Esophagus mucosa (tissue), 1 donor: ENCODE results near the gene TENM4. TPM values are rescaled to one million over a fixed set of nuclear protein-coding genes. Genes with fewer than 3 reads are reported as not detected.
"Not testable (repeated sequence)": the region's sequence is repeated elsewhere in the genome, so short reads cannot be mapped to it uniquely, and the experiment has no call there.

ENCODE experiments used
- ATAC-seq: fragments of 200-7000 bp; cut with Tn5 transposase; one replicate; pipeline ENCODE4 v1.9.1; 2020
- total RNA-seq: library from RNA; stranded (reverse); gene quantifications from one replicate; pipeline ENCODE4 v1.2.4, GENCODE V29; 2023
- donor health status: DM: yes; HTN: yes; CAD: no.

The TENM4 gene
- total RNA-seq, 1 donor from 2014 or later = 21.8 TPM

- no peak for ATAC-seq
Observed at GRCh38 chr11:79201677-79202347, 239.0 kb downstream of the TENM4 start.

DNA sequence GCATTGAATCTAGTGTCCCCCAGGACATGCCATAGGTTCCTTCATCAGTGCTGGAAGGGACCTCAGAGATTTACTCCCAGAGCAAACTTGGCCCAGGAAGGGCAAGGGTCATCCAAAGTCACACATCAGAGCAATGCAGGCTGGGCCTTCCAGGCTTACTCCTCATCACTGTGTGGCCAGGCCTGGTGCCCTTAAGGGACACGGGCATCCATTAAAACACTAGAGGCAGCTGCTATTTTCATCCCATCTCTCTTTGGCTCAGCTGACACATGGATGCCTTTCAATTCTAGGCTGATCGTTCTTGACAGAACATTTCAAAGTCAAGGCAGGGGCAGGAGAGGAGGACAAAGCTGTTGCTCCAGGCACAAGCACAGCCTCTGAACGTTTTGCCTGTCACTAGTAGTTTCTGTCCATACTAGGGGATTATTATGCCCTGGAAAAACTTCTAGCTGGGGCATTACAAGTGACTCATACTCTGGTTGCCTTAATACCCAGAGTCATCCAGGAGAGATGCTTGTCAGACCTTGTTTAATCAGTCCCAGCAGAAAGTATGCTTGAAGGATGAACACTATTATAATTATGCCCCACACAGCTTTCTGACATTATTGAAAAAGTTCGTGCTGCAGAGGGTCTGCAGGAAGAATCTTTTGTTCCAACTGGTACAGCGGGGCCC lies 240.3 kb downstream of the TENM4 start:
- peak; percentile 35 for ATAC-seq

- no peak for ATAC-seq
Observed at GRCh38 chr11:79199729-79200354, 241.0 kb downstream of the TENM4 start.

- peak; percentile 49 for ATAC-seq
Observed at GRCh38 chr11:79198898-79199250, 242.0 kb downstream of the TENM4 start.

DNA sequence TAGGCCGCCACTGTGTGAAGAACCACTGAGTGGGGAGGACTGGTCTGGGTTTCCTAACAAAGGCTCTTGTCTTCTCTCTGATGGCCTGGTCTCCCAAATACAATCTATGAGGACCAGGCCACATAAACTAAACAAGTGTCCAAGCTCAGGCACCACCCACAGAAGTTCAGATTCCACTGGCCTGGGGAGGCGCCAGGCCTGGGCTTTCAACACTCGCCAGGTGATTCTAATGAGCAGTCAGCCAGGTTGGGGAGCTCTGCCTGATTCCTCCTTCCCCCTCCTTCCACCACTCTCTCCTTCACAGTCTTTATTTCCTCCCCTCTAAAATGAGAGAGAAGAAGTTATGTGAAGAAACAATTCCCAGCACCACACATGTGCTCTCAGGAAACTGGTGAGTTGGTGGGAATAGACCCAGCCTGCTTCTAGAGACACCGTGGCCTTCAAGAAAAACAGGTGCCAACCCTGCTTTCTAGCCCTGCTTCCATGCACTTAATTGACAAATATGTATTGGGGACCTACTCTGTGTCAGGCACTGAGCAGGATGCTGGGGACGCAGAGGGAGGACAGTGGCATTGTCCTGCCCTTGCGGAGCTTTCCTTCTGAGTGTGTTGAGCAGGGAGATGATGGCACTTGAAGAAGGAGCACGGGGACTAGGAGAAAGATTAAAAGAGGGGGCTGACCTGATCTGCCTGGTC lies 242.5 kb downstream of the TENM4 start:
- ATAC-seq = no peak

GRCh38 chr11:79196950-79197349 lies 243.9 kb downstream of the TENM4 start:
- ATAC-seq = peak; percentile 79

DNA sequence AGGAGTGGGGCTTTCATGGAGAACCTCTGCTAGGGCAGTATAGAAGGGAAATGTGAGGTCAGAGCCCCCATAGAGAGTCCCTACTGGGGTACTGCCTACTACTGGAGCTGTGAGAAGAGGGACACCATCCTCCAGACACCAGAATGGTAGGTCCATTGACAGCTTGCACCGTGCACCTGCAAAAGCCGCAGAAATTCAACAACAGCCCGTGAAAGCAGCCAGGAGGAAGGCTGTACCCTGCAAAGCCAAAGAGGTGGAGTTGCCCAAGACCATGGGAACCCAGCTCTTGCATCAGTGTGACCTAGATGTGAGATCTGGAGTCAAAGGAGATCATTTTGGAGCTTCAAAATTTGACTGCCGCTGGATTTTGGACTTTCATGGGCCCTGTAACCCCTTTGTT lies 245.6 kb downstream of the TENM4 start:
- no peak for ATAC-seq

DNA sequence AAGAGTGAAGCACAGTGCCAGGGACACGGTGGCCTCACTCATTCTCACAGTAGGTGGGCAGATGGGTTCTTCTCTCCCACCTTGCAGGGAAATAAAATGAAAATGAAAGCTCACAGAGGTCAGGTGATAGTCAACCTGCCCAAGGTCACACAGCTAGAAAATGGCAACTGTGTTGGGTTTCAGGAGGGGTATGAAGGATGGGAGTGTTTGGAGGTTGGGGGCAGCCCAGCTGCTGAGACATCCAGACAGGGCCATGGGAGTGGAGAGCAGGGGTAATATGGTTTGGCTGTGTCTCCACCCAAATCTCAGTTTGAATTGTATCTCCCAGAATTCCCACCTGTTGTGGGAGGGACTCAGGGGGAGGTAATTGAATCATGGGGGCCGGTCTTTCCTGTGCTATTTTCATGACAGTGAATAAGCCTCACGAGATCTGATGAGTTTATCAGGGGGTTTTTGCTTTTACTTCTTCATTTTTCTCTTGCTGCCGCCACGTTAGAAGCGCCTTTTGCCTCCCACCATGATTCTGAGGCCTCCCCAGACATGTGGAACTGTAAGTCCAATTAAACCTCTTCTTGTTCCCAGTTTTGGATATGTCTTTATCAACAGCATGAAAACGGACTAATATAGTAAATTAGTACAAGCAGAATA lies 247.0 kb downstream of the TENM4 start:
- ATAC-seq = no peak

- no peak for ATAC-seq
Observed at GRCh38 chr11:79192836-79193235, 248.0 kb downstream of the TENM4 start.

DNA sequence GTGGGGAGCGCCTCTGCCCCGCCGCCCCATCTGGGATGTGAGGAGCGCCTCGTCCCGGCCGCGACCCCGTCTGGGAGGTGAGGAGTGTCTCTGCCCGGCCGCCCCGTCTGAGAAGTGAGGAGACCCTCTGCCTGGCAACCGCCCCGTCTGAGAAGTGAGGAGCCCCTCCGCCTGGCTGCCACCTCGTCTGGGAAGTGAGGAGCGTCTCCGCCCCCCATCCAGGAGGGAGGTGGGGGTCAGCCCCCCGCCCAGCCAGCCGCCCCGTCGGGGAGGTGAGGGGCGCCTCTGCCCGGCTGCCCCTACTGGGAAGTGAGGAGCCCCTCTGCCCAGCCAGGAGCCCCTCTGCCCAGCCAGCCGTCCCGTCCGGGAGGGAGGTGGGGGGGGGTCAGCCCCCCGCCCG lies 249.1 kb downstream of the TENM4 start:
- ATAC-seq = not testable (repeated sequence)

DNA sequence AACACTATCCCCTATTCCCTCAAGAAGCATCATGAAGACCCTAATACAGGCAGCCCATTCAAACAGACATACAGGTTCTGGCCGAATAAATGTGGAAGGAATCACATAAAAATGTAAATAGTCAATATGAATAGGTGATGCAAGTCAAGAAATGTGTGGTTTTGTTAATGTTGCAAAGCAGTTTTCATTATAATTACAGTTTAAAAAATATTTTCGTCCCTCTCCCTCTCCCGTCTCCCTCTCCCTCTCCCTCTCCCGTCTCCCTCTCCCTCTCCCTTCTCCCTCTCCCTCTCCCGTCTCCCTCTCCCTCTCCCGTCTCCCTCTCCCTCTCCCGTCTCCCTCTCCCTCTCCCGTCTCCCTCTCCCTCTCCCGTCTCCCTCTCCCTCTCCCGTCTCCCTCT lies 250.3 kb downstream of the TENM4 start:
- not testable (repeated sequence) for ATAC-seq

DNA sequence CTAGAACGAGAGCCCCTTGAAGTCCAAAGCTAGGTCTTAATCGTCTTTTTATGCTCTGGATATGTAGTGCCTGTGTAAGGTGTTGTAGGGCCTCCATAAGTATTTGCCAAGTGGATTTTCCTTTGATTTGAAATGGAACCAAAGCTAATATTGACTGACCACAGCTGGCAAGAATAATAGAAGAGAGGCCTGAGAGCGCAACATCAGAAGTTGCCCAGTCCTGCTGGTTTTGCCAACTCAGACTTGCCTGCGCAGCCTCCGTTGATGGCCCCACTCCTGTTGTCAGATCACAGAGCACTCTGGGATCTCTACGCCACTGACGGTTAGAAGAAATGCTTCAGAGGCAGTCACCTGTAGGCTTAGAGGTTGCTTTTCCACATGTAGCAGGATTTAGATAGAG lies 251.2 kb downstream of the TENM4 start:
- ATAC-seq = no peak

DNA sequence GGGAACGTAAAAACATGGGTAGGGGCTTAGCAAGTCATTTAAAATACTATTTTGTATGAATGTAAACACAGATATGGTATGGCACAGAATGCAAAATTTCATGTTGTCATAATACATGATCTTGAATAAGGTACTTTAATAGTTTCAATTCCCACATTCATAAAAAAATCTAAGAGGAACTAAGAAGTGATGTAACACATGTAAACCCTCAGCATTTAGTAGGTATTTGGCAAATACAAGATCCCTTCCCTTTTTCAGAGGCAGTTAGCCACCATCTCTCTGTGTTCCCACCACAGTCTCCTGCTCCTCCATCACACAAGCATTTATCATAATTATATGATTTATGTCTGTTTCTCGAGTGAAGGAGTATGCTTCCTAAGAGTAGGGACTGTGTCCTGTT lies 251.8 kb downstream of the TENM4 start:
- no peak for ATAC-seq

- ATAC-seq = no peak
Observed at GRCh38 chr11:79186669-79187068, 254.2 kb downstream of the TENM4 start.

GRCh38 chr11:79185351-79185750 lies 255.5 kb downstream of the TENM4 start:
- ATAC-seq = no peak

GRCh38 chr11:79184285-79184684 lies 256.5 kb downstream of the TENM4 start:
- ATAC-seq = no peak

GRCh38 chr11:79182794-79183193 lies 258.0 kb downstream of the TENM4 start:
- no peak for ATAC-seq

DNA sequence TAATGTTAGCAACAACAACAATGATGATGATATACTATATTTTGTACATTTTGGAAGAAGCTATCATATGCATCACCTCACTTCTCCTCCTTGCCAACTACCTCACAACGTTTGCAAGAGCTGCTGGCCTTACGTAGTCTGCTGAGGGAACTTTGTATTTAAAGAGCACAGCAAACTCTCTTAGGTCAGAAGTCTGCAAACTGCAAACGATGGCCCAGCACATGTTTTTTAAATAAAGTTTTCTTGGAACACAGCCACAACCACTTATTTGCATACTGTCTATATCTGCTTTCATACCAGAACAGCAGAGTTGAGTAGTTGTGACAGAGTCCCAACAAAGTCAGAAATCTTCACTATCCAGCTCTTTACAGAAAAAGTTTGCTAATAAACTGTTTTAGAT lies 261.7 kb downstream of the TENM4 start:
- ATAC-seq = no peak

DNA sequence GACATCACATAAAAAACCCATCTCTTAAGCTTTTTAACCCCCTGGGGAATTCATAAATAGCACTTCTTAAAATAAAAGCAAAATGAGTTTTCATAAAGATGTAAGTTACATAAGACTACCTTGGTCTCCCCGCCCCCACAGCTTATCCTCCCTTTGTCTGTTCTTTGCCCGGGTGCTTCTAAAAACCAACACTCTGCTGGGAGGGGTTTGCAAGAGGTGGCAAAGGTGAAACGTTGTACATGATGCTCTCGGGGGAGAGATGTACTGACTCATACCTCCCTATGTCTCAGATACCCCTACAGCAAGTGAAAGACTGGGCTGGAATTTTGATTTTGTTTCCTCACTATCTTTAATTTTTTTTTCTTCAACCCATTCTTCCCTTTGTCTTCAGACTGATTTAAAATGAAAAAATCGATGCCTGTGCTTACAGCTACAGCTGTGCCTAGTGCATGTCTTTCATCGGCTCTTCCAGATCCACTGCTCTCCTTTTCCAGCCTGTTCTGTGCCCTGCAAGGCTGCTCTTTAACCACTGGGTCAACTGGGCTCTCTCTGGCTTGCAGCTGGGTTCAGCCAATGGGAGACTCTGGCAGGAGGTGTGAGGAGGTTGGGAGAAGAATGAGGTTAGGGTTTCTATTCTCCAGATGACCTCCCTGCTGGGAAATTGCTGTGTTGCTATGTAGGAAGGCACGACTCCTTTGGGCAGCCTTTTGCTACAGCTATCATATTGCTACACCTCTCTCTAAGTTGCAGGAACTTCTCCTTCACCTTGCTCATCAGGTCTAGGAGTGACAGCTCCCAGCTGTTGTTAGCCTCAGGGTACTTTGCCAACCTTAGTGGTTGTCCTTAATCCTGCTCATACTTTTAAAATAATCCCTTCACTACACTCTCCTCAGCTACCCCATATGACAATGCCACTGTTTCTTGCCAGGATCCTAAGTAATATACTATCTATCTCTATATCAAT lies 266.5 kb downstream of the TENM4 start:
- peak; percentile 71 for ATAC-seq

- ATAC-seq = no peak
Observed at GRCh38 chr11:79173615-79174014, 267.2 kb downstream of the TENM4 start.

GRCh38 chr11:79170321-79170720 lies 270.5 kb downstream of the TENM4 start:
- ATAC-seq = no peak
